Dendritic cell treated with granulocyte-macrophage colony-stimulating factor and Interleukin-4, amounts not matched to agents 40 ng/mL and 50 ng/mL, for 4 days (primary cell): ENCODE results near the gene BCR.

ENCODE experiments used
- H3K27ac Mint-ChIP-seq: one replicate; pipeline ENCODE4 v1.8.0; 2022; ENCODE audit warnings: mild to moderate bottlenecking, mixed read lengths
- H3K27me3 Mint-ChIP-seq: one replicate; pipeline ENCODE4 v1.8.0; 2022; ENCODE audit warnings: mild to moderate bottlenecking, mixed read lengths
- H3K36me3 Mint-ChIP-seq: one replicate; pipeline ENCODE4 v1.8.0; 2022; ENCODE audit warnings: low read depth, mixed read lengths
- H3K4me1 Mint-ChIP-seq: one replicate; pipeline ENCODE4 v1.8.0; 2022; ENCODE audit warnings: low read depth, mixed read lengths
- H3K4me3 Mint-ChIP-seq: one replicate; pipeline ENCODE4 v1.8.0; 2022; ENCODE audit warnings: mild to moderate bottlenecking, moderate library complexity, mixed read lengths
- H3K9me3 Mint-ChIP-seq: one replicate; pipeline ENCODE4 v1.8.0; 2022; ENCODE audit warnings: mixed read lengths
- intact Hi-C: fragments of 100-400 bp; cut with micrococcal nuclease; formaldehyde crosslinking; loops from one replicate; pipeline ENCODE4 v1.15.0; 2022

The BCR gene

DNA sequence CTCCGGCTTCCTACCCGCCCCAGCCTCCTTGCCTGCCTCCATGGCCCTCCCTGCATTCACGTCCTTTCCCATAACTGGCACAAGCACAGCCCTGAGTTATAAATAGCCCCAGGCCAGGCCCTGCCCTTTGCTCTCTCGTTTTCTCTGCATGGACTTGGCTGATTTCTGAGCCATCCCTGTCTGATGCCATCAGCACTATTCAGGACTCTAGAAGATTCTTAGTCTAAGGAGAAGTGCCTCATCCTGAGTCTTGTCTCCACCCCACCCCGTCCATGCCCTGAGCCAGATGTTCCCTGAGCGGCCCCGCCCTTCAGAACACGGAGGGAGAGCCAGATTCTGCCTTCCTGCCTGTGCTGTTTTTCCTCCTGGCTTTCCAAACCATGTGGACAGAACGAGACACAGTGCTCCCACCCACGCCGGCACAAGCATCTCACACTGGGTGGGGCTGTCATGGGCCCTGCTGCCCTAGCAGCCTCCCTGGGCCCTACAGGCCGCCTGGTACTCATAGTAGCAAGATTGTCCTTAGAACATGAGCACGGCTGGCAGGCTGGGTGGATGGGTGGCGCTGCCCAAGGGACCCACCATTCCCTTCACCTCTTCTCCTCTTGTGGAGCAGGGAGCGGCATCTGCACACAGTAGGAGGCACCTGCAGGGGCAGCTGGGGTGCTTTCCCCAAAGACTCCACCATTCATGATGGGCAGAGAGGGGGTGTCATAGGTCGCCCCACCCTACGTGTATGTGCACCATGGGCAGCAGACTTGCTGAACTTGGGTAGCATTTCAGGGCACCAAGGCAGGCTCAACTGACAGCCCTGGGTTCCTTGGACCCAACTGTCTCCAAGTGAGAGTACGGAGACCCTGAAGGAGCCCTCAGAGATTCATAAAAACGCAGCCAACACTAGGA lies 76.9 kb downstream of the BCR start:
- intact Hi-C loops: no loop called here
- peaks cover 19% of the 10 kb centered on the region for H3K4me1 Mint-ChIP-seq
- peaks cover 78% of the 10 kb centered on the region for H3K36me3 Mint-ChIP-seq
- no peak overlapping the region for H3K4me3 Mint-ChIP-seq
- H3K27ac Mint-ChIP-seq: peak overlapping the region; percentile 68
- no peaks in the 10 kb centered on the region for H3K9me3 Mint-ChIP-seq
- no peaks in the 10 kb centered on the region for H3K27me3 Mint-ChIP-seq

DNA sequence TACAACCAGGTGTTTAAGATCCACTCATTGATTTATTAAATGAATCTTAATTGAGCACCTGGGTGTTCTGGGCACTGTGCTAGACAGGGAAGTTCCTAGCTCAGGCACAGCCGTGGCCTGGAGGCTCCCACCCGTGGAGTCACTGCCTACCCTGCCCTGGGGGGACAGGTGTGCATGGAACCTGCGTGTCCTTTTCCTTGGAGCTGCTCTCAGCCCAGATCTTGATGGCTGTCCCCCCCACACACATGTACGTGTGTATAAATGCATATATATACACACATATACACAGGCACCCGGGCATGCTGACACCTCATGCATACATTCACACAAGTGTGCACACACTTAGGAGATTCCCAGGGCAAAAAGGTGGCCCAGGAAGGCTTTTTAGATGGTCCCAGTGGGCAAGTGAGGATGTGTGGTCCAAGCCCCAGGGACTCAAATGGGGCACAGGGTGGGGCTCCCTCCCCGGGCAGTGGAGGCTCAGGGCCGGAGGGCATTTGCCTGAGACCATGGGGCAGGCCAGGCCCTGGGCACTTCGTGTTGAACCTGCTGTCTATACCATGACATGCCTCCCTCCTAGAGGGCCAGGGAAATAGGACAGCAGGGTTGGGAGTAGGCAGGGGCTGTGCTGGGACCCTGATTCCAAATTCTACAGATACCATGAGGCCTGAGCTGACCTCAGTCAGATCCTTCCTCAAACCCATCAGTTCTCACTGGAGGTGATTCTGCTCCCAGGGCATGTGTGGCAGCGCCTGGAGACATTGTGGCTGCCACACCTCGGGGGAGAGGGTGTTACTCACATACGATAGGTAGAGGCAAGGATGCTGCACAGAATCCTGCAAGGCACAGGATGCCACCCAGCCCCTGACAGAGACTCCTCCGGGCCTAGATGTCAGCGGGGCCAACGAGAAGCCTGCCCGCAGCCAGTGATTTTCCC lies 77.8 kb downstream of the BCR start:
- no peaks in the 10 kb centered on the region for H3K9me3 Mint-ChIP-seq
- H3K4me1 Mint-ChIP-seq: peaks cover 27% of the 10 kb centered on the region
- H3K36me3 Mint-ChIP-seq: peaks cover 87% of the 10 kb centered on the region
- intact Hi-C loops: no loop called here
- no peaks in the 10 kb centered on the region for H3K27me3 Mint-ChIP-seq
- no peak overlapping the region for H3K4me3 Mint-ChIP-seq
- no peak overlapping the region for H3K27ac Mint-ChIP-seq

DNA sequence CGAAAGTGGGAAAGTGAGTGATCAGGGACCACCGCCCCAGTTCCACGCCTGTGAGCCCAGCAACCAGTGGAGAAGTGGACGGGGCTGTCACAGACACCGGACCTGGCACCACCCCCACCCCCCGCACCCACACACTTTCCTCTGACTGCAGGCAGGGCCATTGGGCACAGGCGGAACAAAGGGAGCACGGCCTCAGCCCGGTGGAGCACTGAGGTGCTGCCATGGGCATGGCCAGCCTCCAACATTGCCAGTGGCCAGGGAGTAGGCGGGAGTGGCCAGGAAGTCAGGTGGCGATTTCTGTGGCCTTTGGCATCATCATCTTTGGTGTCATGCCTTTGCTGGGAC lies 78.5 kb downstream of the BCR start:
- no peak overlapping the region for H3K27ac Mint-ChIP-seq
- intact Hi-C loops: no loop called here
- peaks cover 90% of the 10 kb centered on the region for H3K36me3 Mint-ChIP-seq
- H3K27me3 Mint-ChIP-seq: no peaks in the 10 kb centered on the region
- peaks cover 27% of the 10 kb centered on the region for H3K4me1 Mint-ChIP-seq
- H3K9me3 Mint-ChIP-seq: no peaks in the 10 kb centered on the region
- H3K4me3 Mint-ChIP-seq: no peak overlapping the region

DNA sequence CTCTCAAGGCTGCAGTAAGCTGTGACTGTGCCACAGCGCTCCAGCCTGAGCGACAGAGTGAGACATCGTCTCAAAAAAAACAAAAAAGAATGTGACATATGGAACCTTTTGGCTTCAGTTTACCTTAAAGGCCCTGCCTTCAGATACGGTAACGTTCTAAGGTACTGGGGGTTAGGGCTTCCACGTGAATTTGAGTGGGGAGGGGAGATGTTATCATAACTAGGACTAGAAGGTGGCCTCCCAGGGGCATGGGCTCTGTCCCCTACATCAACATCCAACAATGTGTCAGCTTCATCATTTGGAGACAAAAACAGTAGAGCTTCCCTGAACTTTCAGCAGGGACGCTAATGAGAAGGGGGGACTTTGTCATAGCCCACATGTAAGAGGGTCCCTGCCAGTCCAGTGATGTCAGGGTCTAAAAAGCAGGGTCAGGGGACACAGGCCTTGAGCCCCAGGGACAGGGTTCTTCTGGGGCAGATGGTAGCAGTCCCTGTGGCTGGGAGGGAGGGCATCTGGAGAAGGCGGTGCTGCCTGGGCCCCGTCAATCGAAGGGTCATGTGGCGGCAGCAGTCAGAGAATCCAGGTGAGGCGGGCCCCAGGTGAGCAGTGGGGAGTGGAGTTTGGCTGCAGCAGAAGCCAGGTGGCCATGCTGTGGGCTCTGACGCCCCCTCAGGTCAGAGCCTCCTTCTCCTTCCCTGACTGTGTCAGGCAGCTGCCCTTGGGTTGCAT lies 79.8 kb downstream of the BCR start:
- no peaks in the 10 kb centered on the region for H3K9me3 Mint-ChIP-seq
- H3K4me3 Mint-ChIP-seq: no peak overlapping the region
- H3K27me3 Mint-ChIP-seq: no peaks in the 10 kb centered on the region
- H3K36me3 Mint-ChIP-seq: peaks cover 90% of the 10 kb centered on the region
- intact Hi-C loops: no loop called here
- H3K4me1 Mint-ChIP-seq: peaks cover 32% of the 10 kb centered on the region
- H3K27ac Mint-ChIP-seq: no peak overlapping the region

DNA sequence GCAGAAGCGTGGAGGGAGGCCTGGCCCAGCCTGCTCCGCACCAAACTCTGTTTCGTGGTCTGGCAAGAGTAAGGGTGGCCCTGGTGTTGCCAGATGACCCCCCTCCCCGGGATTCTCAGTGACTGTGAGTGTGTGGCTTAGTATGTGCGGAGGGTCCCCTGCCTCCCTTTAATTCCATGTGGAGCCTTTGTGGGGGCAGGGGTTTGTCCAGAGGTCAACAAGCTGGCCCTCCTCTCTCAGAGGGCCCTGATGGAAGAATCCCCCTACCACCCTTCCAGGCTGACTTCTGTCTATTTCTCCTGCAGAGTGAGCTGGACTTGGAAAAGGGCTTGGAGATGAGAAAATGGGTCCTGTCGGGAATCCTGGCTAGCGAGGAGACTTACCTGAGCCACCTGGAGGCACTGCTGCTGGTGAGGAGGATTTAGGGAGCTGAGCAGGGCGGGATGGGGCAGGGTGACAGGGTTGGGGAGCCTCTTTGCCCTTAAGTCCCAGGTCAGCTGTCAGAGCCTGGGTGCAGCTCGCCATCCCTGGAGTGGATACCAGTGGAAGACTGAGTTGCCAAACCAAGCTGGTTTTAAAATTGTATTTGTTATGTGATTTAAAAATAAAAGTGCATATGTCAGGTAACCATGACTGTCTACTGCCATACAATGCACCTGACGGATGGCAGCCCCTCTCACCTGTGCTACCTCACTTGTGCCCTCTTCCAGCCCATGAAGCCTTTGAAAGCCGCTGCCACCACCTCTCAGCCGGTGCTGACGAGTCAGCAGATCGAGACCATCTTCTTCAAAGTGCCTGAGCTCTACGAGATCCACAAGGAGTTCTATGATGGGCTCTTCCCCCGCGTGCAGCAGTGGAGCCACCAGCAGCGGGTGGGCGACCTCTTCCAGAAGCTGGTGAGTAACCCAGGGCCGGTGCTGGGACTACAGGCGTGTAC lies 80.6 kb downstream of the BCR start:
- Mint-ChIP-seq H3K36me3 (peaks cover 90% of the 10 kb centered on the region), H3K9me3 (no peaks in the 10 kb centered on the region), H3K27me3 (no peaks in the 10 kb centered on the region), H3K27ac (no peak overlapping the region), H3K4me3 (no peak overlapping the region), H3K4me1 (peaks cover 26% of the 10 kb centered on the region)
- intact Hi-C loops: no loop called here

DNA sequence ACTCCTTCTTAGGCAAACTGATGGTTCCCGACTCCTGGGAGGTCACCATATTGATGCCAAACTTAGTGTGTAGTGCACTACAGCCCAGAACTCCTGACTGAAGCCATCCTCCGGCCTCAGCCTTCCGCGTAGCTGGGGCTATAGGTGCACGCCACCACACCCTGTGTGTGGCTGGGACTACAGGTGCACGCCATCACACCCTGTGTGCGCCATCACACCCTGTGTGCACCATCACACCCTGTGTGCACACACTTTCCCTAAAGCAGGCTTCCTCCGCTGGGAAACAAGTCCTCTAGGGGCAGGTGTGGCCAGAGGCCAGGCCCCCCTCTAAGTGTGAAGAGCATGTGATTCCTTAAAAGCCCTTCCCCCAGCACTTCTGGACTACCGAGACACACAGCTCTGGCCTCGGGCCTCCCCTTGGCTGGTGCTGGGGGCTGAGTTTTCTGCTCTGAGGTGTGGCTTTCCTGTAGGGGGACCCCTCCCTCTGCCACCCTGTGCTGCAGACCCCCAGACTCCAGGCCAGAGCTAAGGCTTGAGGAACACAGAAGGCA lies 81.7 kb downstream of the BCR start:
- Mint-ChIP-seq H3K27ac (peak overlapping the region; percentile 57), H3K4me1 (peaks cover 19% of the 10 kb centered on the region), H3K27me3 (no peaks in the 10 kb centered on the region), H3K36me3 (peaks cover 93% of the 10 kb centered on the region), H3K4me3 (no peak overlapping the region), H3K9me3 (no peaks in the 10 kb centered on the region)
- intact Hi-C loops: no loop called here

DNA sequence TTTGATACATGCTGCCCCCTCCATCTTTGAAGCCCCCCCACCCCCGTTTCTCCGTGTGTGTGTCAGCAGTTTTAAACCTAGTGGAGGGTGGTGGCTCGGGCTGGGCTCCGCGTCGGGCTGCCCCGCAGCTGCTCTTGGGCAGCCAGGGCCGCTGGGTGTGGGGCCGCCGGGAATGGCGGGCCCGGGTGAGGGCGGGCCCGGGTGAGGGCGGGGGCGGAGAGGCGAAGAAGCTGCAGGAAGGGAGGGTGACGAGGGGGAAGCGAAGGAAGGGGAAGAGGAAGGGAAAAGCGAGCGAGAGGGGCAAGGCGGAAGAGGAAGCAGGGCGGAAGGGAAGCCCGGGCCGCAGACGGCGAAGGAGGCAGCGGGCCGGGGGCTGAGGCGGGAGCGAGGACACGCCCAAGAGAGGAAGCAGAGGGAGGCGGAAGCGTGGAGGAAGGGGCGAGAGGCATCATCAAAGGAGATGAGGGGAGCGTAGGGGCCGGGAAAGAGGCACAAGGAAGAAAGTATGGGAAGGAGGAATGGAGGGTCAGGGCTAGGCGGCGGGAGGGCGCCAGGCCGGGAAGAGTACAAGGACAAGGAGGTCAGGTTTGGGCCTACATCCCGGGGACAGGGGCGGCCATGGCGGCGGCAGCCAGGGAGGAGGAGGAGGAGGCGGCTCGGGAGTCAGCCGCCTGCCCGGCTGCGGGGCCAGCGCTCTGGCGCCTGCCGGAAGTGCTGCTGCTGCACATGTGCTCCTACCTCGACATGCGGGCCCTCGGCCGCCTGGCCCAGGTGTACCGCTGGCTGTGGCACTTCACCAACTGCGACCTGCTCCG lies 82.4 kb downstream of the BCR start:
- no peaks in the 10 kb centered on the region for H3K9me3 Mint-ChIP-seq
- peaks cover 12% of the 10 kb centered on the region for H3K4me1 Mint-ChIP-seq
- H3K27ac Mint-ChIP-seq: peak overlapping the region; percentile 57
- H3K4me3 Mint-ChIP-seq: no peak overlapping the region
- H3K36me3 Mint-ChIP-seq: peaks cover 93% of the 10 kb centered on the region
- intact Hi-C loops: no loop called here
- H3K27me3 Mint-ChIP-seq: no peaks in the 10 kb centered on the region

DNA sequence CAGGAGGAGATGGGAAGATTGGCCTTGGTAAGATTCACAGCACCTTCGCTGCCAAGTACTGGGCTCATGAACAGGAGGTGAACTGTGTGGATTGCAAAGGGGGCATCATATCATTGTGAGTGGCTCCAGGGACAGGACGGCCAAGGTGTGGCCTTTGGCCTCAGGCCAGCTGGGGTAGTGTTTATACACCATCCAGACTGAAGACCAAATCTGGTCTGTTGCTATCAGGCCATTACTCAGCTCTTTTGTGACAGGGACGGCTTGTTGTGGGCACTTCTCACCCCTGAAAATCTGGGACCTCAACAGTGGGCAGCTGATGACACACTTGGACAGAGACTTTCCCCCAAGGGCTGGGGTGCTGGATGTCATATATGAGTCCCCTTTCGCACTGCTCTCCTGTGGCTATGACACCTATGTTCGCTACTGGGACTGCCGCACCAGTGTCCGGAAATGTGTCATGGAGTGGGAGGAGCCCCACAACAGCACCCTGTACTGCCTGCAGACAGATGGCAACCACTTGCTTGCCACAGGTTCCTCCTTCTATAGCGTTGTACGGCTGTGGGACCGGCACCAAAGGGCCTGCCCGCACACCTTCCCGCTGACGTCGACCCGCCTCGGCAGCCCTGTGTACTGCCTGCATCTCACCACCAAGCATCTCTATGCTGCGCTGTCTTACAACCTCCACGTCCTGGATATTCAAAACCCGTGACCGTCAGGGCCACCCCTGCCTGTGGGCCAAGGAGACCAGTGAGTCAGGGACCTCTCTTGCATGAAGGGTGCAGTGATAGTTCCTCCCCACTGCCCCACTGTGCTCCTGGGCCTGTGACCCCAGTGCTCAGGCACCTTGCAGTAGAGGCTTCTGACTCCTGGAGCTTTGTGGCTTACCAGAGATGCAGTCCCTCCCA lies 83.6 kb downstream of the BCR start:
- H3K4me3 Mint-ChIP-seq: no peak overlapping the region
- peaks cover 95% of the 10 kb centered on the region for H3K36me3 Mint-ChIP-seq
- intact Hi-C loops: no loop called here
- peak overlapping the region; percentile 23 for H3K27ac Mint-ChIP-seq
- peaks cover 12% of the 10 kb centered on the region for H3K4me1 Mint-ChIP-seq
- H3K9me3 Mint-ChIP-seq: no peaks in the 10 kb centered on the region
- H3K27me3 Mint-ChIP-seq: no peaks in the 10 kb centered on the region

DNA sequence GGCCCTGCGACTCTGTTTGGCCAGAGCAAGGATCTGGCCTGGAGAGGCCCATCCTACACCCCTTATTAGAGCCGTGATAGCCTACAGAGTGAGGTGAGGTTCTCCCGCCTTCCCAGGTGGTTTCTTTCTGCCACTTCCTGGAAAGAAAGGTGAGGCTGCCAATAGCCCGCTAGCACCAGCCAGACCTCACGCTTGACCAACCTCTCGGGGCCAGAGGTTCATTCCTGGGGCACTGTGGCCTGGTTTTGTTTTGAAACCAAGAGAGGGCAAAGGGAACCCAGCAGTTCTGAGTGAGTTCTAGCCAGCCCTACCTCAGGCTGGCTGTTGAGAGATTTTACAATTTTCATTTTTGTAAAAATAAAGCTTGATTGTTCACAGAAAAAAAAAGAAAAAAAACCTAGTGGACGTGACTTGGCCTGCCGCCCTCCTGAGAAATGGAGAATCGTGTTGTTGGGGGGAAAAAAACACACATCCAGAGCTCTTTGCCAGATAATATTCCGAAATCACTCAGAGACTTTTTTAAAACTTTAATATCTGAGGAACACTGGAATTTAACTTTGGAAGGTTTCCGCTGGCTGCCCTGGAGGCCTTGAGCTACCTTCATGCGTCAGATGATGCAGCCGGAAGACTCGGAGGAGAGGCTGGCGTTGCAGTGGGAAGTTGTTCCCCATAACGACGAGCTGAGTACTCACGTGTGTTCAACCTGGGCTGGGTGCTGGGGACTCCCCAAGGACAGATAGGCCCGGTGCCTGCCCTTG lies 84.5 kb downstream of the BCR start:
- Mint-ChIP-seq H3K27ac (no peak overlapping the region), H3K4me3 (no peak overlapping the region), H3K36me3 (peaks cover 99% of the 10 kb centered on the region), H3K9me3 (no peaks in the 10 kb centered on the region), H3K27me3 (no peaks in the 10 kb centered on the region), H3K4me1 (peaks cover 12% of the 10 kb centered on the region)
- intact Hi-C loops: no loop called here

DNA sequence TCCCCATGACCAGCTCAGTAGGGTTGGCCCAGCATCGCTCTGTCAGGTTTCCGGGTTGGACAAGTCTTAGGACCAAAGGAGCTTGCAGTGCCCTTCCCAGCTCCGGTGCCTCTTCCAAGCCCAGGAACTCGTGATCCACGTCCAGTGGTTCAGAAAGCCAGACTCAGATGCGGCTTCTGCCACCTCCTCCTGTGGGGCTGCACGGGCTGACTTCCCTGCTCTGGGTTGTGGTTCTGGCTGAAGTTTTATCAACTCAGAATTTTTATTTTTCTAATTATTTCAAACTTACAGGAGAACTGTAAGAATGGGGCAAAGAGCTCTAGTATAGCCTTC lies 85.0 kb downstream of the BCR start:
- no peak overlapping the region for H3K27ac Mint-ChIP-seq
- no peaks in the 10 kb centered on the region for H3K27me3 Mint-ChIP-seq
- H3K9me3 Mint-ChIP-seq: no peaks in the 10 kb centered on the region
- H3K4me1 Mint-ChIP-seq: peaks cover 12% of the 10 kb centered on the region
- no peak overlapping the region for H3K4me3 Mint-ChIP-seq
- intact Hi-C loops: no loop called here
- H3K36me3 Mint-ChIP-seq: peaks cover 99% of the 10 kb centered on the region

DNA sequence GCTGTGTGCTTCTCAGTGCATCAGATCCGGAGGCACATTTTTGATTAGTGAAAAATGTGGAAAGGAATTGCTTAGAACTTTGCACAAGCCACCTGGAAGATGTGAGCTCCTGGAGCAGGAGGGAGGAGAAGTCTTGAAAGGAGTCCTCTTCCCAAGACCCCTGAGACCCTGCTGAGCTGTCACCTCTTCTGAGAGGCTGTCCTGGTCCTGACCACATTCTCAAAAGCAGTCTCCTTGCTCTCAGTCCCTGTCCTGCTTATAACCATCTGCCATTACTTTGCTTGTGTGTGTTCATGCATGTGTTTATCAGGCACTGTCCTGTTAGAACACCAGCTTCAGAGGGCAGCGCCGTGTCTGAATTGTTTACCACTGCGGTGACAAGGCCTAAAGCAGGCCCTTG lies 86.5 kb downstream of the BCR start:
- no peak overlapping the region for H3K27ac Mint-ChIP-seq
- peaks cover 12% of the 10 kb centered on the region for H3K4me1 Mint-ChIP-seq
- H3K36me3 Mint-ChIP-seq: peaks cover 99% of the 10 kb centered on the region
- H3K4me3 Mint-ChIP-seq: no peak overlapping the region
- intact Hi-C loops: no loop called here
- no peaks in the 10 kb centered on the region for H3K27me3 Mint-ChIP-seq
- no peaks in the 10 kb centered on the region for H3K9me3 Mint-ChIP-seq
